ENCODE measurements around the gene RNF220.

Gene RNF220

DNA sequence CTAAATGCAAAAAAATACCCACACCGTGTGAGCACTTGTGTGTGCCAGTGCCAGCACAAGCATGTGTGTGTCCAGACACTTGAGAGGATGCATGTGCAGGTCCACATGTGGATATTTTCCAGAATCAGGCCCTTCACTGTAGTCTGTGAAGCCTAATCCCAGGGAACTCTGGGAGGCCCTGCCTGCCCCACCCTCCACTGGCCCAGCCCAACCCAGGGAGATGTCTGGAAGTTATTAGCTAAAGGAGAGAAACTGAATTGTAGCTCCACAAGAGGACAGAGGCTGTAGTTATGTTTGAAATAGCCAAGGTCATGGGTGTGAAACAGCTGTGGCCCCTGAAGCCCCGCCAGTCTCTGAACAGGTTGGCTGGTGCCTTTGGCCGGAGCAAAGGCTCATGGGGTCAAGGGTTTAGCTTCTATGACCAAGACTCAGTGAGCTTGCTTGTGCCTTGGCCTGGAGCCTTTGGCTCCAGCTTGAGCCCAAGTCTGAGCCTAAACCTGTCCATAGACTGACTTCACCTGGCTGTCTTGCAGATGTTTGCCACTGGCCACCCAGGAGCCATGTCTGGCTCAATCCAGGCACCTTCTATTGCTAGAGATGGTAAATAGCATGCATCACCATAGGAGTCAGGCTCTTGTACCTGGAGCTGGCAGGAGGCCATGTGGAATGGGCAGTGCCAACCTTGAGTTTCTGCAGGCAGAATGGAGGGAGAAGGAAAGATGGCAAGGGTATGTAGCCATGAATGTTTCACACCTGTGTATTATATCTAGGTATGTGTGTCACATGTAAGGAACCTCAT is 199.3 kb downstream of the RNF220 start:
- H3K4me1 Mint-ChIP-seq = no peaks in the 10 kb centered on the region
- H3K9me3 Mint-ChIP-seq = no peaks in the 10 kb centered on the region
- no peak overlapping the region for H3K4me3 Mint-ChIP-seq
- ATAC-seq = no peak
- no peak for DNase-seq
- H3K27me3 Mint-ChIP-seq = no peaks in the 10 kb centered on the region
- H3K27ac Mint-ChIP-seq = no peak overlapping the region

- no peaks in the 10 kb centered on the region for H3K4me1 Mint-ChIP-seq
- H3K27me3 Mint-ChIP-seq = no peaks in the 10 kb centered on the region
- ATAC-seq (no peak), DNase-seq (no peak)
- no peak overlapping the region for H3K27ac Mint-ChIP-seq
- no peak overlapping the region for H3K4me3 Mint-ChIP-seq
- no peaks in the 10 kb centered on the region for H3K9me3 Mint-ChIP-seq
Observed at GRCh38 chr1:44605914-44606615, 201.0 kb downstream of the RNF220 start.

DNA sequence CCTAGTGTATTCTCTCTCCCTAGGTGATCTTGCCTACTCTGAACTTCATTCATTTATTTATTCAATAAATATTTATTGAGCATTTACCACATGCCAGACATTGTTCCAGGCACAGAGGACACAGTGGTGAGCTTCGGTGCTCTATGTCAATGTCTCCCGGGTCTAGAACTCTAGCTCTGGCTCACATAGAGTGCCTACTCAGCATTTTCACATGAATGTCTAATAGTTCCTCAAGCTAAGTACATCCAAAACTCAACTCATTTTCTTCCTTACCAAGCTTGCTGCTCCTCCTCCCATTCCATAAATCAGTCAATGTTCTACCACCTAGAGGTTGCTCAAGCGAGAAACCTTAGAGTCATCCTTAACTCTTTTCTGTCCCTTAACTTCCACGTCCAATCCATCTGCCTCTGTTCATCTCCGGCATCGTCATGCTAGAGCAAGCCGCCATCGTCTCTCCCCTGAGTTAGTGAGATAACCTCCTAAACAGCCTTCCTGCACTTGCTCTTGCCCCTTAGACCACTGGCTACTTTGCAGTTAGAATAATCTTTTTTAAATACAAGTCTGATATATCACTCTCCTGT is 201.7 kb downstream of the RNF220 start:
- no peaks in the 10 kb centered on the region for H3K4me1 Mint-ChIP-seq
- no peaks in the 10 kb centered on the region for H3K27me3 Mint-ChIP-seq
- no peak overlapping the region for H3K4me3 Mint-ChIP-seq
- DNase-seq = no peak
- ATAC-seq = no peak
- H3K27ac Mint-ChIP-seq = no peak overlapping the region
- no peaks in the 10 kb centered on the region for H3K9me3 Mint-ChIP-seq

DNA sequence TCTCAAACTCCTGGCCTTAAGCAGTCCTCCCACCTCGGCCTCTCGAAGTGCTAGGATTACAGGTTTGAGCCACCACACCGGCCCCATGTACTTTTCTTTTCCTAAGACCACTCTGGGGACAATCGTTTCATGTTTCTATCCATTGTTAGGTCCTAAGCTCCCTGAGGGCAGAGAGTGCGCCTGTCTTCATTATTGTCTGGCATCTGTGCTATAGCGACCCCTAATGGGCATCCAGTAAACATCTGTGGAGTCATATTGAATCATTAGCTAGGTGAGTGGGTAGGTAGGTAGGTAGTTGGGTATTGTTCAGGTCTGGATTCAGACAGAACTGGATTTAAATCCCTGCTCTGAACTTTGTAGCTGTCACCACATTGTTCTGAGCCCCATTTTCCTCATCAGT is 203.1 kb downstream of the RNF220 start:
- Mint-ChIP-seq H3K4me3 (no peak overlapping the region), H3K27me3 (no peaks in the 10 kb centered on the region), H3K4me1 (no peaks in the 10 kb centered on the region), H3K27ac (no peak overlapping the region), H3K9me3 (no peaks in the 10 kb centered on the region)
- no peak for DNase-seq
- no peak for ATAC-seq

- H3K27ac Mint-ChIP-seq = no peak overlapping the region
- DNase-seq = peak in 1 of 2 donors; percentile 28
- no peak for ATAC-seq
- H3K27me3 Mint-ChIP-seq = no peaks in the 10 kb centered on the region
- H3K4me3 Mint-ChIP-seq = no peak overlapping the region
- no peaks in the 10 kb centered on the region for H3K4me1 Mint-ChIP-seq
- H3K9me3 Mint-ChIP-seq = no peaks in the 10 kb centered on the region
Observed at GRCh38 chr1:44609412-44609767, 204.3 kb downstream of the RNF220 start.

DNA sequence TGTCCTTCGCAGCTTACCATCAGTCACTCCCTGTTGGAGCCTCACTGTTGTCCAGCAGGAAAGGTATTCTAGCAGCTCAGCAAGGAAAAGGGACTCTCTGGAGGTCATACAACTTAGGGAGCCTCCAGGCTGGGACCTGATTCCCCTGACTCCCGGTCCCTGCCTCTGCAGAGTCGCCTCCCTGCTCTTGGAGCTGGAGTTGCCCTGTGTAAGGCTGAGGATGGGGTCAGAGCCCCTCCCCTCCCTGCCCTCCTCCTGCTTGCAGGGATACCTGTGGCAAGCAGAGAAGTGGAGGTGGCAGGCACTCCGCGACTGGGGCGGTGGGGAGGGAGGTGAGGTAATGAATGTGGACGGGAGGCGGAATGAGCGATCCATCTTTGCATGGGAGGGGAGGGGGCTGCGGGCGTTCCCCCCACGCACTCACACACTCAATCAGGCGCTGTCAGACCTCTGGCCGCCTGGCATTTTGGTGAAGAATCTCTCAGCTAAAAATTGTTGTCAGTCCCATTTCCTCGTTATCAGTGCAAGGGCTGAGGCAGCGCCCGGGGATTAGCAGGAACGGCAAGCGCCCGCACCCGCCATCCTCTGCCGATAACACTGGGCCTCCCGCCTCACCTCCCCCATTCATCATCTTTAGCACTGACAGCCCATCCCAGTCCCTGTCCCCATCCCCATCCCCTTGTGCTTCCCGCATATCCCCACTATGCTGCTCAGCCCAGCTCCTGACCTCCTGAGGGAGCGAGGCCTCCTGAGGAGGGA is 204.9 kb downstream of the RNF220 start:
- no peak overlapping the region for H3K4me3 Mint-ChIP-seq
- H3K4me1 Mint-ChIP-seq = no peaks in the 10 kb centered on the region
- H3K9me3 Mint-ChIP-seq = no peaks in the 10 kb centered on the region
- no peak overlapping the region for H3K27ac Mint-ChIP-seq
- ATAC-seq = no peak
- no peaks in the 10 kb centered on the region for H3K27me3 Mint-ChIP-seq
- DNase-seq = no peak

DNA sequence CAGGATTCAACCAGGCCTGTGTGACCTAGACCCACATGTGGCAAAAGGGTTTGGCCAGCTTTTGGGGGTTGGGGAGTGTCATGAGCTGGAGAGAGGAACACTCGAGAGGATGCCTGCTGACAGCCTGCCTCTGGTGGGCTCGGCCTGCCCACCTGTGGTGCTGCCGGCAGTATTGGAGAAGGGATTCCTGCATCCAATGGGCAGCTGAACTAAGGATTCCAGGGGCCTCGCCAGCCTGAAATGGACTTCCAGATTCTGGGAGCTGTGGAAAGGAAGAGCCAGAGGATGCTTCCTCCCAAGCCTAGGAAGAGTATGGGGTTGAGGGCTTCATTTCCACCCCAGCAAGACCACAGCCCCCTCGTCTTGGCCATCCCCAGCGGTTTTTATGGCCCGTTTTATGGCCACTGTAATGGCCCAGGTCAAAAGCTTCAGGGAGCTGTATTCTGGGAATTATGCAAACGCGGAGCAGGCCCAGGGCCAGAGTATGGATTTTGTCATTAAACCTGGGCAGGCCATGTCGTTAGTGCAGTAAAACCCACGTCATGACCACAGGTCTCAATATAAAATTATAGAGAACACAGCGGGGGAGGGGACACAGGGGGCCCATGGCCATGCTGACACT is 205.6 kb downstream of the RNF220 start:
- no peaks in the 10 kb centered on the region for H3K27me3 Mint-ChIP-seq
- no peak overlapping the region for H3K27ac Mint-ChIP-seq
- DNase-seq = no peak
- ATAC-seq = no peak
- no peak overlapping the region for H3K4me3 Mint-ChIP-seq
- no peaks in the 10 kb centered on the region for H3K9me3 Mint-ChIP-seq
- H3K4me1 Mint-ChIP-seq = no peaks in the 10 kb centered on the region

DNA sequence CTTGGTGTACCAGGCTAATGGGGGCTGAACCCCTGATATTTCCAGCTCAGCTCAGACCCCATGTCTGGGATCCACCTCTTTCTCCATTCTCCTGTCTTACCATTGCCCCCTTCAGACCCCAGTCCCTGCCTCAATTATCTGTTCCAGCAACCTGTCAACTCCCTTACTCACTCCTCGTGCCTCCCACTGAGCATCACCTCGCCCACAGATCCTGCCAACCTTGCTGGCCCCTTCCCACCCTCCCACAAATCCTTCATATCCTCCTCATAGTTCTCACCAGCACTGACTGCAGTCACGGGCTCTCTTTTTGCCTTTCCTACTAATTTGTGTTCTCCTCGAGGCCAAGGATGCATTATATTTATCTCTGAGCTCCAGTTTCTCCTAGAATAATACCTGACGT is 206.4 kb downstream of the RNF220 start:
- no peak for ATAC-seq
- no peak overlapping the region for H3K4me3 Mint-ChIP-seq
- no peaks in the 10 kb centered on the region for H3K9me3 Mint-ChIP-seq
- DNase-seq = no peak
- no peak overlapping the region for H3K27ac Mint-ChIP-seq
- H3K4me1 Mint-ChIP-seq = no peaks in the 10 kb centered on the region
- no peaks in the 10 kb centered on the region for H3K27me3 Mint-ChIP-seq

DNA sequence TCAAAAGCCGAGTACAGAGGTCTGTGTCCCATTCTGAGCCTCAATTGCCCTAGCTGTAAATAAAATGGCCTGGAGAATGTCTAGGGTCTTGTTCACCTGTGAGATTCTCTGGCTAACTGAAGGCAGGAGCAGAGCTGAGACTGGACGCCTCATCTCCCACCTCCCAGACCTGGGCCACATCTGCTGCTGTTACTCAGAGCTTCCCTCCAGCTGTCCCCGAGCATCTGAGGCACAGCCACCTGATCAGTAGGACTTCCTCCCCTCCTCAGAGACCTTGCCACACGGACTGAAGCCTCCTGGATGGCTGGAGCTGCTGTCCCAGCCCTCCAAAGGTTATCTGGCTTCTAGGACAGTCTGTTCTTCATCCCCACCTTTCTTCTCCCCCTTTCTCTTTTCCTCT is 206.8 kb downstream of the RNF220 start:
- ATAC-seq (no peak), DNase-seq (no peak)
- no peak overlapping the region for H3K4me3 Mint-ChIP-seq
- H3K9me3 Mint-ChIP-seq = no peaks in the 10 kb centered on the region
- H3K27ac Mint-ChIP-seq = peak overlapping the region; percentile 60 to 69
- no peaks in the 10 kb centered on the region for H3K27me3 Mint-ChIP-seq
- H3K4me1 Mint-ChIP-seq = no peaks in the 10 kb centered on the region

- no peaks in the 10 kb centered on the region for H3K4me1 Mint-ChIP-seq
- no peak for DNase-seq
Observed at GRCh38 chr1:44613941-44614340, 208.9 kb downstream of the RNF220 start.

GRCh38 chr1:44616284-44616990 is 211.4 kb downstream of the RNF220 start:
- H3K4me1 Mint-ChIP-seq = no peaks in the 10 kb centered on the region
- H3K9me3 Mint-ChIP-seq = no peaks in the 10 kb centered on the region
- DNase-seq (no peak), ATAC-seq (no peak)
- H3K27ac Mint-ChIP-seq = peak overlapping the region in 1 of 2 donors; percentile 71
- H3K27me3 Mint-ChIP-seq = no peaks in the 10 kb centered on the region
- H3K4me3 Mint-ChIP-seq = no peak overlapping the region

More at GRCh38 chr1:44613941-44614340, 208.9 kb downstream of the RNF220 start:
- H3K27me3 Mint-ChIP-seq = no peaks in the 10 kb centered on the region
- no peaks in the 10 kb centered on the region for H3K9me3 Mint-ChIP-seq
- ATAC-seq = no peak
- no peak overlapping the region for H3K4me3 Mint-ChIP-seq
- no peak overlapping the region for H3K27ac Mint-ChIP-seq

DNA sequence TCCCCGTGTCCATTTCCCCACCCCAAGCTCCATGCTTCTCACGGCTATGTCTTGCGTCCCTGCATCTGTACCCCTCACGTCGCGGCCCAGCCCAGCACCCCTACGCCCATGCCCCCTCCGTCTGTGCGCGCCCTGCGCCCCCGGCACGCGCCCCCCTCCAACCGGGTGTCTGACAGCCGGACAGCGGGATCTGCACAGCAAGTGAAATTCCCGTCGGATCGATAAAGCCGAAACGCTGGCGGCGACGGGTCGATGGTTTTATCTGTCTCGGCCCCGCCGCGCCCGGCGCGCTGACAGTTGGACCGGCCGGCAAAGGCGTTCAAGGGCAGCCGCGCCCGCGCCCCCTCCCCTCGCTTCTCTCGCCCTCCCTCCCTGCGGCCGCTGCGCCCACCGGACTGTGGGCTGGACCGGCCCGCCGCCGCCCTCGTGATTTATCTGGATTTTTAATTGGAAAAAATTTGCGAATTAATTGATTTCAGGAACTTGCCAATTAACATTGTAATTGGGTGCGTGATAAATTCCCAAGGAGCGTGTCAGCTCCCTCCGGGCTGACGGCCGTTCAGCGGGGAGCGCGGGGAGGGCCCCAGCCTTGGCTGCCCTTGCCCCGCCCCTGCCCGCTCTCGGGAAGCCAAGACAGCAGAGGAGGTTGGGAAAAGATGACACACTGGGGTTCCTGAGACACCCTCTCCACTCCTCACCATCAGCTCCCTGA is 212.1 kb downstream of the RNF220 start:
- ATAC-seq = peak; percentile 35
- no peak overlapping the region for H3K4me3 Mint-ChIP-seq
- no peak for DNase-seq
- no peaks in the 10 kb centered on the region for H3K27me3 Mint-ChIP-seq
- no peaks in the 10 kb centered on the region for H3K9me3 Mint-ChIP-seq
- H3K4me1 Mint-ChIP-seq = no peaks in the 10 kb centered on the region
- peak overlapping the region in 1 of 2 donors; percentile 71 for H3K27ac Mint-ChIP-seq

GRCh38 chr1:44617703-44618029 is 212.6 kb downstream of the RNF220 start:
- no peak for ATAC-seq
- Mint-ChIP-seq H3K27me3 (no peaks in the 10 kb centered on the region), H3K4me1 (no peaks in the 10 kb centered on the region), H3K9me3 (no peaks in the 10 kb centered on the region), H3K27ac (no peak overlapping the region), H3K4me3 (no peak overlapping the region)
- no peak for DNase-seq

GRCh38 chr1:44619261-44619900 is 214.3 kb downstream of the RNF220 start:
- Mint-ChIP-seq H3K4me1 (no peaks in the 10 kb centered on the region), H3K4me3 (no peak overlapping the region), H3K27me3 (no peaks in the 10 kb centered on the region), H3K27ac (peak overlapping the region in 1 of 2 donors; percentile 69), H3K9me3 (no peaks in the 10 kb centered on the region)
- ATAC-seq (no peak), DNase-seq (no peak)

All from stimulated activated naive CD8-positive, alpha-beta T cell treated with anti-CD3 and anti-CD28 coated beads, Interleukin-15, amount 100 ng/mL, for 72 hours (primary cell).